Measurements from ENCODE around the gene HMGB3. TPM values are rescaled to one million over a fixed set of nuclear protein-coding genes. Genes with fewer than 3 reads are reported as not detected.

Gene HMGB3
- total RNA-seq, 1 experiment from 2014 or later = 373 TPM

DNA sequence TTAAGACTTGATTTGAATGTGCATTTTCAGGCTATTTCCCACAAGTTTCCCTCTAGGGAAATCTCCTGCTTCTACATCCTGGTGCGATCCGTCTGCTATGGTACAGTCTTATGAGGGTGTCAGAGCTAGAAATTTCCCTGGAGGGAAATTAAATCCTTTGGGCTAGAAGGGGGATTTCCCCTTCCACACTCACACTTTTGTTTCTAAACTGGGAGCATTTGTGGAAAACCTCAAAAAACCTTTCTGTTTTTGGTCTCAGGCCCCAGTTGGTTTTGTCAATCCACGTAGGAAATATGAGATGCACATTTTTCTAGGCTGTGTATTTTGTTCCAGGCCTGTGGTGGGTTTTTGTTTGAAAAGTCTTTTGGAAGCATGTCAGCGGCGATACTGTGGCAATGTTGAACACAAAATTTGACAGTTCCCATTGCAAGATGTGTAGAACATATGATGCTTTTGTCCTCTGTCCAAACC is 17.8 kb downstream of the HMGB3 start:
- Histone ChIP-seq H3K4me2 (ENCODE audit: insufficient read depth, insufficient read length, low read length) (no peak overlapping the region), H3K4ac (ENCODE audit: low read depth, low read length) (no peak overlapping the region), H3K79me2 (ENCODE audit: insufficient read depth, low read length) (no peaks in the 10 kb centered on the region), H3K14ac (ENCODE audit: insufficient read depth, low read length) (no peak overlapping the region), H3K4me1 (ENCODE audit: insufficient read depth, low read length) (no peaks in the 10 kb centered on the region), H3K18ac (ENCODE audit: insufficient read length, low read depth, low read length) (no peak overlapping the region), H3K27me3 (ENCODE audit: insufficient read depth, low read length) (no peaks in the 10 kb centered on the region), H2AK5ac (ENCODE audit: insufficient read length, low read length) (no peak overlapping the region), H3K9me3 (ENCODE audit: control insufficient read depth, low read depth, low read length) (no peaks in the 10 kb centered on the region), H3K27ac (ENCODE audit: insufficient read length, low read depth, low read length) (no peak overlapping the region), H2BK15ac (ENCODE audit: low read depth, low read length) (no peak overlapping the region), H4K8ac (replicated peaks; ENCODE audit: insufficient read length, low read depth, low read length) (no peak overlapping the region), H4K91ac (ENCODE audit: insufficient read length, low read depth, low read length) (no peak overlapping the region), H4K5ac (ENCODE audit: insufficient read length, low read depth, low read length) (no peak overlapping the region), H3T11ph (ENCODE audit: low read length) (no peak overlapping the region), H2BK120ac (ENCODE audit: low read depth, low read length, poor library complexity, severe bottlenecking) (no peak overlapping the region), H3K79me1 (ENCODE audit: insufficient read depth, low read depth, low read length, poor library complexity, severe bottlenecking) (no peaks in the 10 kb centered on the region), H4K20me1 (ENCODE audit: control insufficient read depth, insufficient read depth, insufficient read length) (no peaks in the 10 kb centered on the region), H2BK20ac (ENCODE audit: low read depth, low read length, poor library complexity, severe bottlenecking) (no peak overlapping the region), H3K56ac (ENCODE audit: insufficient read length, low read depth, low read length) (no peak overlapping the region), H2BK5ac (ENCODE audit: insufficient read length, low read length) (no peak overlapping the region), H3K23me2 (ENCODE audit: insufficient read length, low read depth, low read length, poor library complexity, severe bottlenecking) (no peaks in the 10 kb centered on the region), H2AFZ (ENCODE audit: low read length) (no peak overlapping the region), H2BK12ac (ENCODE audit: insufficient read length, low read depth, low read length) (no peak overlapping the region), H3K9ac (ENCODE audit: extremely low read depth, insufficient read length, low read length) (no peak overlapping the region), H3K23ac (ENCODE audit: insufficient read length, low read depth, low read length) (no peak overlapping the region)
- Mint-ChIP-seq H3K27ac (no peak overlapping the region), H3K4me1 (no peaks in the 10 kb centered on the region), H3K36me3 (ENCODE audit: insufficient read depth in 1 of 3, low read depth in 3 of 3) (no peaks in the 10 kb centered on the region; a peak in 4 of 7 replicates), H3K4me3 (no peak overlapping the region), H3K27me3 (ENCODE audit: low read depth) (no peaks in the 10 kb centered on the region; the same call in none of the 2 replicates), H3K9me3 (peaks cover 47 to 85% of the 10 kb centered on the region in 2 experiments)
- DNase-seq = no peak
- TF ChIP-seq CTCF (conservative IDR thresholded peaks at IDR 0.05) = no peak
- WGBS (ENCODE audit: extremely low coverage, insufficient read length, low lambda C conversion rate) = no CpG with 5 or more reads among the region's 5 CpGs
